Kidney (tissue), 14 donors: ENCODE data around the gene STK32A. TPM values are rescaled to one million over a fixed set of nuclear protein-coding genes. Genes with fewer than 3 reads are reported as not detected.

Source experiments
- DNase-seq, 5 donors: peaks; one replicate each; pipeline ENCODE4 v3.0.0-alpha.2; 2013 to 2020
- FAIRE-seq: peaks from 2 replicates; lab custom pipeline; 2012; peaks lifted over from hg19 to GRCh38; lab: Jason Lieb, UNC
- H3K27ac ChIP-seq, 2 donors: one replicate each; pipeline ENCODE4 v1.7.0; 2013; ENCODE audit warnings: low read depth in 2 of 2, low read length in 2 of 2, inconsistent platforms in 1 of 2
- H3K27me3 ChIP-seq: one replicate; pipeline ENCODE4 v1.7.1; 2013; ENCODE audit warnings: low read length, inconsistent platforms; ENCODE audit not compliant: control insufficient read depth, insufficient read depth
- H3K36me3 ChIP-seq, 3 donors: one replicate each; pipeline versions ENCODE4 v1.7.0 to v1.7.1; 2013; ENCODE audit warnings: low read length in 3 of 3, control low read depth in 1 of 3, inconsistent platforms in 1 of 3; ENCODE audit not compliant: insufficient read depth in 3 of 3, control insufficient read depth in 2 of 3
- H3K4me1 ChIP-seq, 3 donors: one replicate each; pipeline versions ENCODE4 v1.7.0 to v1.7.1; 2013; ENCODE audit warnings: low read length in 3 of 3, inconsistent platforms in 1 of 3, low read depth in 1 of 3; ENCODE audit not compliant: control insufficient read depth in 2 of 3, insufficient read depth in 2 of 3
- H3K4me3 ChIP-seq, 3 donors: one replicate each; pipeline versions ENCODE4 v1.7.0 to v1.8.1; 2013; ENCODE audit warnings: low read length in 3 of 3, control low read depth in 1 of 3, inconsistent platforms in 1 of 3
- H3K9ac ChIP-seq, 3 donors: one replicate each; pipeline versions ENCODE4 v1.7.0 to v1.7.1; 2013; ENCODE audit warnings: low read length in 3 of 3, control low read depth in 1 of 3, inconsistent platforms in 1 of 3
- H3K9me3 ChIP-seq, 3 donors: one replicate each; pipeline versions ENCODE4 v1.7.0 to v1.7.1; 2013; ENCODE audit warnings: low read length in 3 of 3, control low read depth in 1 of 3, inconsistent platforms in 1 of 3; ENCODE audit not compliant: control insufficient read depth in 2 of 3, insufficient read depth in 1 of 3
- intact Hi-C: fragments of 100-400 bp; cut with DNase I; formaldehyde crosslinking; loops from one replicate; pipeline ENCODE4 v1.11.1; 2022
- polyA plus RNA-seq: library from polyadenylated mRNA; stranded (reverse); fragments of 350-450 nt; fragmentation: Illumina TruSeq; extraction: RNeasy Lipid Tissue Mini Kit (QIAGEN cat#74804); gene quantifications from one replicate; pipeline ENCODE4 v1.2.3, GENCODE V29; 2014; ENCODE audit warnings: low read depth, low replicate concordance; ENCODE audit not compliant: insufficient read depth
- total RNA-seq: library from RNA; stranded (reverse); fragmentation: NEBNext Ultra II Directional; extraction: Animal tissue kit (Norgen Biotek cat#: 25700); gene quantifications from one replicate; pipeline ENCODE4 v1.2.1, GENCODE V29; 2021
- TF ChIP-seq, protein P1 (sequence below): IDR thresholded peaks from 3 replicates; pipeline ENCODE4 v1.5.1; 2012; ENCODE audit warnings: mild to moderate bottlenecking, moderate library complexity, borderline replicate concordance; ENCODE audit not compliant: insufficient read depth; ENCODE audit errors: extremely low read depth
- donor health status: control.
- donor health status: control.
- donor health status: control.
- donor health status: control.
- donor health status: control.
- donor health status: DM: yes; HTN: yes; CAD: no.
- donor health status: Normal renal cell carcinoma (clear cell type).

Gene STK32A
- total and polyA plus RNA-seq, 2 donors from 2014 or later = 7.8 to 8.6 TPM

DNA sequence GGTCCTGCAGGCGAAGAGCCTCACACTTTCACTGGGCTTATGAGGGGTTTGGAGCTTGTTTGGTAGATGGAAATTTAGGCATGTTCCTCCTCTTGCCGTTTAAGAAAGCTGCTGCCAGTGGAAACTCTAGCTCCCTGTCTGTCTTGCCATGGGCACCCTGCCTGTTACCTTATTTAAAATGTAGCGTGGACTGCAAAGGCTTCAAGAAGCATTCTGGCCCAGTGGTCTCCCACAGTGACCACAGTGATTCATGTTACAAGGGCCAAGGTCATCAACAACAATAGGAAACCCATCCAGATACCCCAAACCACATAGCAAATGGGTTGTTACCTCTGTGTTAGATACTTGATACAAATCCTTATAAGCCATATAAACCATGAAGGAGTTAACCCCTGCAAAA lies 178.4 kb downstream of the STK32A start:
- Histone ChIP-seq H3K36me3 (no peaks in the 10 kb centered on the region), H3K4me3 (no peak overlapping the region), H3K9ac (no peak overlapping the region), H3K9me3 (no peaks in the 10 kb centered on the region), H3K27me3 (no peaks in the 10 kb centered on the region), H3K27ac (no peak overlapping the region), H3K4me1 (peaks cover 0 to 5% (median 0%) of the 10 kb centered on the region in 3 donors)
- TF ChIP-seq, protein P1, sequence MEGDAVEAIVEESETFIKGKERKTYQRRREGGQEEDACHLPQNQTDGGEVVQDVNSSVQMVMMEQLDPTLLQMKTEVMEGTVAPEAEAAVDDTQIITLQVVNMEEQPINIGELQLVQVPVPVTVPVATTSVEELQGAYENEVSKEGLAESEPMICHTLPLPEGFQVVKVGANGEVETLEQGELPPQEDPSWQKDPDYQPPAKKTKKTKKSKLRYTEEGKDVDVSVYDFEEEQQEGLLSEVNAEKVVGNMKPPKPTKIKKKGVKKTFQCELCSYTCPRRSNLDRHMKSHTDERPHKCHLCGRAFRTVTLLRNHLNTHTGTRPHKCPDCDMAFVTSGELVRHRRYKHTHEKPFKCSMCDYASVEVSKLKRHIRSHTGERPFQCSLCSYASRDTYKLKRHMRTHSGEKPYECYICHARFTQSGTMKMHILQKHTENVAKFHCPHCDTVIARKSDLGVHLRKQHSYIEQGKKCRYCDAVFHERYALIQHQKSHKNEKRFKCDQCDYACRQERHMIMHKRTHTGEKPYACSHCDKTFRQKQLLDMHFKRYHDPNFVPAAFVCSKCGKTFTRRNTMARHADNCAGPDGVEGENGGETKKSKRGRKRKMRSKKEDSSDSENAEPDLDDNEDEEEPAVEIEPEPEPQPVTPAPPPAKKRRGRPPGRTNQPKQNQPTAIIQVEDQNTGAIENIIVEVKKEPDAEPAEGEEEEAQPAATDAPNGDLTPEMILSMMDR = no peak
- intact Hi-C loops = no loop called here
- DNase-seq (no peak), FAIRE-seq (no peak)

DNA sequence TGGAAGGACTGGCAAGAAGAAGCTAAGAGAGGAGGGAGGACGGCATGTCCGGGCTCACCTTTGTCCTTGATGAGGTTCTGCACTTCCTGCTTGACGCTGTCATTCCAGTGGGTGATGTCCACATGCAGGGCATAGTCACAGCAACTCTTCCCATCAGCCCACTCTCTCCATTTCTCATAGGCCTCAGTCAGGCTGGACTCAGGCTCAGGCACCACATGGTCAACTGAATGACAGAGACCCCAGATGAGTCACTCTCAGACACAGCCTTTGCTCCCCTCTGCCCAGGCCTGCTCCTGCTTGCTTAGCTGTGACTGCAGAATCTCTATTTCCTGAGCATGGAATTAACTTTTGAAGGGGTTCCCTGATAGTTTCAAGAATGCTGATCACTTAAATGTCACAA lies 180.8 kb downstream of the STK32A start:
- Histone ChIP-seq H3K36me3 (no peaks in the 10 kb centered on the region), H3K27ac (no peak overlapping the region), H3K9ac (no peak overlapping the region), H3K9me3 (no peaks in the 10 kb centered on the region), H3K27me3 (no peaks in the 10 kb centered on the region), H3K4me3 (no peak overlapping the region), H3K4me1 (peaks cover 0 to 5% (median 0%) of the 10 kb centered on the region in 3 donors)
- intact Hi-C loops = no loop called here
- FAIRE-seq (no peak), DNase-seq (no peak)
- TF ChIP-seq, protein P1 = no peak

DNA sequence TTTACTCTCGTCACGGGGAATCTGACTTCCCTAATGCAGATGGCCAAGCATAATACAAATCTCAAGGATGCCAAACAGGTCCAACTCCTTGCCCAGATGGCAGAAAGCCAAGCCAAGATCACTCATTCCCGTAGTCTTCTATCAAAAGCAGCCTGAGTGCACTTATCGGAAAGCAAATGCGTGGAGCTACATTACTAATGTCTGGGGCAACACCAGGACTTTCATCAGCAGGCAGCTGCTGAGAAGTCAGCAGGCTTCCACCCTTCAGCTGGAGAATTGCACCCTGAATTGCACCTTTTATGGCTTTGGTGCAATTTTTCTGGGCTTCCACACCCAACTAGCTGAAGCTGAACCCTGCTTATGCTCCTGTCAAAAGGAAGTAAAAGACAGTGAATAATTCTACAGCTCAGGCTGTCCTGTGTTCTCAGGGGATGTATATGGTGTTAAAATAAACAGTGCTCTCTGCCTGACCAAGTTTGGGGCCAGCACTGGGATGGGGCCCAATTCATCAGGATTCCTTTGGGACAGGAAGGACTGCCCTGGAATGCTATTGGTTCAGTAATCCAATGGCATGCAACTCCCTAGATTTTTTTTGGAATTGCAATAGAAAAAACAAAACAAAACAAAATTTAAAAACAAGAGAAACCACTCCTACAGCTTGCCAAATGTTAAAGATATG lies 182.4 kb downstream of the STK32A start:
- no peak overlapping the region for H3K27ac ChIP-seq
- no peaks in the 10 kb centered on the region for H3K9me3 ChIP-seq
- no peak overlapping the region for H3K4me3 ChIP-seq
- H3K27me3 ChIP-seq = no peaks in the 10 kb centered on the region
- H3K9ac ChIP-seq = no peak overlapping the region
- no peaks in the 10 kb centered on the region for H3K36me3 ChIP-seq
- TF ChIP-seq, protein P1 = no peak
- H3K4me1 ChIP-seq = peaks cover 0 to 5% (median 0%) of the 10 kb centered on the region in 3 donors
- peak in 2 of 5 donors; percentile 3 to 20 for DNase-seq
- FAIRE-seq = no peak
- intact Hi-C loops = no loop called here
